NCI-H187 treated with DMSO at 0.1 percent for 48 hours (cell line): Measurements from ENCODE around the gene KCNC1.

Experiments used
- DNase-seq: peaks from one replicate; lab custom pipeline; 2025; lab: John Stamatoyannopoulos, UW

KCNC1 gene

GRCh38 chr11:17793642-17794170, 59.1 kb downstream of the KCNC1 start:
- no peak for DNase-seq

GRCh38 chr11:17794981-17795380, 60.4 kb downstream of the KCNC1 start:
- no peak for DNase-seq

GRCh38 chr11:17796154-17796553, 61.6 kb downstream of the KCNC1 start:
- DNase-seq, result no peak

- DNase-seq, result no peak
Observed at GRCh38 chr11:17798253-17798652, 63.7 kb downstream of the KCNC1 start.

GRCh38 chr11:17798716-17799115, 64.1 kb downstream of the KCNC1 start:
- no peak for DNase-seq

- no peak for DNase-seq
Observed at GRCh38 chr11:17799147-17799546, 64.6 kb downstream of the KCNC1 start.

- DNase-seq, result no peak
Observed at GRCh38 chr11:17801166-17801565, 66.6 kb downstream of the KCNC1 start.

GRCh38 chr11:17802491-17802890, 67.9 kb downstream of the KCNC1 start:
- DNase-seq, result no peak

- no peak for DNase-seq
Observed at GRCh38 chr11:17803754-17804334, 69.3 kb downstream of the KCNC1 start.

GRCh38 chr11:17805043-17805442, 70.5 kb downstream of the KCNC1 start:
- DNase-seq, result no peak

GRCh38 chr11:17805873-17806272, 71.3 kb downstream of the KCNC1 start:
- no peak for DNase-seq

GRCh38 chr11:17807034-17807433, 72.5 kb downstream of the KCNC1 start:
- DNase-seq, result no peak

- no peak for DNase-seq
Observed at GRCh38 chr11:17810041-17810440, 75.5 kb downstream of the KCNC1 start.

- DNase-seq, result no peak
Observed at GRCh38 chr11:17810746-17811145, 76.2 kb downstream of the KCNC1 start.

- no peak for DNase-seq
Observed at GRCh38 chr11:17811352-17811751, 76.8 kb downstream of the KCNC1 start.

GRCh38 chr11:17812091-17812864, 77.7 kb downstream of the KCNC1 start:
- DNase-seq, result no peak

- DNase-seq, result no peak
Observed at GRCh38 chr11:17812865-17813187, 78.2 kb downstream of the KCNC1 start.

GRCh38 chr11:17813391-17814059, 78.9 kb downstream of the KCNC1 start:
- no peak for DNase-seq

- no peak for DNase-seq
Observed at GRCh38 chr11:17814546-17814945, 80.0 kb downstream of the KCNC1 start.

- no peak for DNase-seq
Observed at GRCh38 chr11:17816232-17816931, 81.8 kb downstream of the KCNC1 start.

- no peak for DNase-seq
Observed at GRCh38 chr11:17821648-17822400, 87.2 kb downstream of the KCNC1 start.

GRCh38 chr11:17822401-17822781, 87.8 kb downstream of the KCNC1 start:
- no peak for DNase-seq
